Stomach (tissue), 4 donors: Measurements from ENCODE around the gene HELZ.

Source experiments
- POLR2A ChIP-seq, 4 donors: fragments of 450-650 bp; IDR thresholded peaks; one replicate each; pipeline ENCODE4 v1.6.1; 2016; ENCODE audit warnings: antibody characterized with exemption in 4 of 4, control low read depth in 2 of 4, mild to moderate bottlenecking in 1 of 4, moderate library complexity in 1 of 4
- POLR2AphosphoS5 ChIP-seq, 3 donors: sonication (generic); formaldehyde crosslinking; IDR thresholded peaks; one replicate each; pipeline ENCODE4 v1.6.1; 2016; ENCODE audit warnings: antibody characterized with exemption in 3 of 3
- TF ChIP-seq, protein P1 (sequence below), 7 experiments: fragments of 450-650 bp in 4 of 7; fragments of 200-600 bp in 3 of 7; sonication (generic) in 3 of 7; IDR thresholded peaks; one replicate each; pipeline ENCODE4 v1.5.1; 2016 to 2019; ENCODE audit warnings: antibody characterized with exemption in 7 of 7, control low read depth in 2 of 7, mild to moderate bottlenecking in 1 of 7

DNA sequence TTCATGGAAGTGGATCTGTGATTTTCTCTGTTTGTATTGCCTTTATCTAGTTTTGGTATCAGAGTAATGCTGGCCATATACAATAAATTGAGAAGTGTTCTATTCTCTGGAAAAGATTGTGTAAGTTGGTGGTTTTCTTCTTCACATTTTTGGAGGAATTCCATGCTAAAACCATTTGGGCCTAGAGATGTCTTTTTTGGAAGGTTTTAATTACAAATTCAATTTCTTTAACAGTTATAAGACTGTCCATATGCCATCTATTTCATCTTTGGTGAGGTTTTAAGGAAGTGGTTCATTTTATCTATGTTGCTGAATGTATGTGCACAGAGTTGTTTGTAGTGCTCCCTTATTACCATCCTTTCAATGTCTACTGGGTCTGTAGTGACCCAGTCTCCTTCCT lies 154.7 kb downstream of the HELZ start:
- no peak for TF ChIP-seq POLR2A (IDR thresholded peaks at IDR 0.05)
- TF ChIP-seq, protein P1, sequence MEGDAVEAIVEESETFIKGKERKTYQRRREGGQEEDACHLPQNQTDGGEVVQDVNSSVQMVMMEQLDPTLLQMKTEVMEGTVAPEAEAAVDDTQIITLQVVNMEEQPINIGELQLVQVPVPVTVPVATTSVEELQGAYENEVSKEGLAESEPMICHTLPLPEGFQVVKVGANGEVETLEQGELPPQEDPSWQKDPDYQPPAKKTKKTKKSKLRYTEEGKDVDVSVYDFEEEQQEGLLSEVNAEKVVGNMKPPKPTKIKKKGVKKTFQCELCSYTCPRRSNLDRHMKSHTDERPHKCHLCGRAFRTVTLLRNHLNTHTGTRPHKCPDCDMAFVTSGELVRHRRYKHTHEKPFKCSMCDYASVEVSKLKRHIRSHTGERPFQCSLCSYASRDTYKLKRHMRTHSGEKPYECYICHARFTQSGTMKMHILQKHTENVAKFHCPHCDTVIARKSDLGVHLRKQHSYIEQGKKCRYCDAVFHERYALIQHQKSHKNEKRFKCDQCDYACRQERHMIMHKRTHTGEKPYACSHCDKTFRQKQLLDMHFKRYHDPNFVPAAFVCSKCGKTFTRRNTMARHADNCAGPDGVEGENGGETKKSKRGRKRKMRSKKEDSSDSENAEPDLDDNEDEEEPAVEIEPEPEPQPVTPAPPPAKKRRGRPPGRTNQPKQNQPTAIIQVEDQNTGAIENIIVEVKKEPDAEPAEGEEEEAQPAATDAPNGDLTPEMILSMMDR (IDR thresholded peaks at IDR 0.05) = no peak
- TF ChIP-seq POLR2AphosphoS5 (IDR thresholded peaks at IDR 0.05) = no peak
